HG02763 (cell line): Measurements from ENCODE around the gene THRB.
"Not testable (repeated sequence)": the region's sequence is repeated elsewhere in the genome, so short reads cannot be mapped to it uniquely, and the experiment has no call there.

Source experiments
- ATAC-seq: cut with Tn5 transposase; IDR thresholded peaks from one replicate; pipeline ENCODE4 v1.9.1; 2021; ENCODE audit warnings: mild to moderate bottlenecking, moderate library complexity; ENCODE audit not compliant: unreplicated experiment

THRB gene

GRCh38 chr3:24410860-24411259 is 83.8 kb downstream of the THRB start:
- no peak for ATAC-seq

- ATAC-seq: no peak
These were observed 86.5 kb downstream of the THRB start for GRCh38 chr3:24407980-24408680.

GRCh38 chr3:24406900-24407299 is 87.8 kb downstream of the THRB start:
- ATAC-seq: no peak

GRCh38 chr3:24405057-24405456 is 89.6 kb downstream of the THRB start:
- ATAC-seq: no peak

- ATAC-seq: no peak
These were observed 92.9 kb downstream of the THRB start for GRCh38 chr3:24401811-24402185.

GRCh38 chr3:24401090-24401810 is 93.4 kb downstream of the THRB start:
- no peak for ATAC-seq

- no peak for ATAC-seq
These were observed 94.2 kb downstream of the THRB start for GRCh38 chr3:24400450-24400849.

GRCh38 chr3:24400015-24400414 is 94.6 kb downstream of the THRB start:
- ATAC-seq: no peak

- ATAC-seq: no peak
These were observed 95.0 kb downstream of the THRB start for GRCh38 chr3:24399614-24400013.

- ATAC-seq: not testable (repeated sequence)
These were observed 95.9 kb downstream of the THRB start for GRCh38 chr3:24398712-24399111.

GRCh38 chr3:24396338-24396737 is 98.3 kb downstream of the THRB start:
- ATAC-seq: no peak

GRCh38 chr3:24394754-24395153 is 99.9 kb downstream of the THRB start:
- ATAC-seq: no peak

- ATAC-seq: no peak
These were observed 101.3 kb downstream of the THRB start for GRCh38 chr3:24393316-24393715.

GRCh38 chr3:24390169-24391130 is 104.2 kb downstream of the THRB start:
- no peak for ATAC-seq

GRCh38 chr3:24389108-24390090 is 105.3 kb downstream of the THRB start:
- ATAC-seq: no peak

- no peak for ATAC-seq
These were observed 106.0 kb downstream of the THRB start for GRCh38 chr3:24388611-24389010.

GRCh38 chr3:24388159-24388558 is 106.5 kb downstream of the THRB start:
- no peak for ATAC-seq

GRCh38 chr3:24387493-24387892 is 107.2 kb downstream of the THRB start:
- no peak for ATAC-seq

- no peak for ATAC-seq
These were observed 107.7 kb downstream of the THRB start for GRCh38 chr3:24387000-24387399.

GRCh38 chr3:24386458-24386857 is 108.2 kb downstream of the THRB start:
- no peak for ATAC-seq
